Activated effector memory CD4-positive, alpha-beta T cell treated with anti-CD3 and anti-CD28 coated beads, Interleukin-2, amount 50 U/mL, for 16 hours (primary cell): ENCODE data around the gene ELP4.
"Not testable (repeated sequence)": the region's sequence is repeated elsewhere in the genome, so short reads cannot be mapped to it uniquely, and the experiment has no call there.

Source experiments
- DNase-seq: peaks from one replicate; pipeline ENCODE4 v3.0.0-alpha.2; 2020

Gene ELP4

DNA sequence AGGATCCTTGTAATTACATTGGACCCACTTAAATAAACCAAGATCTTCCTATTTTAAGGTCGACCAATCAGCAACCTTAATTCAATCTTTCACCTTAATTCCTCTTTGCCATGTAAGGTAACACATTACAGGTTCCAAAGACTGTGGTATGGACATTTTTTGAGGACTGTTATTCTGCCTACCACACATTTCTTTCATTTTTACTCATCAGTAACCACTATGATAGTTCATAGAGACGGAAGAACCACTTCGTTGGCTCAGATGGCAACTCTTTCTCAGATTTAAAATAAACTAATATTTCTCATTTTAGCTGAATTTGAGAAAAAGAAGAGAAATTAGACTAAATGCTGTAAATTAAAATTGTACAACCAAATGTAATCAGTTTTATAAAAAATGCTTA is 205.3 kb downstream of the ELP4 start:
- DNase-seq: no peak

DNA sequence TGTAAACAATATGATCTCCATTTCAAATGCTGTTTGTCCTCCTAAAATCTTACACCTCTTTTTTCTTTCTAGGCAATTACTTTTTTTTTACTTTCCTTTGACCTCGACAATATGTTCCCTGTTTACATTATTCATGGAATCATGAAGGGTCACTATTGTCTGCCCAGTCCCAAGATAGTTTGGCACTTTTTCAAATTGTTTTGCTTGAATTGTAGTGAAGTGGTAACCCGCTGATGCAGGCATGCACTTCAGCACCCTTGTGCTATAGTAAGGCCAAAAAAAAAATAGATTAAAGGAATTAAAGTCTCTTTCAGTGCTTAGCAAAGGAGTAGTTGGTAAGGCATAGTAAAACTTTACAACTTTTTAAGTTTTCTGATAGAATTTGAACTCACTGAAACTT is 210.7 kb downstream of the ELP4 start:
- DNase-seq: no peak

DNA sequence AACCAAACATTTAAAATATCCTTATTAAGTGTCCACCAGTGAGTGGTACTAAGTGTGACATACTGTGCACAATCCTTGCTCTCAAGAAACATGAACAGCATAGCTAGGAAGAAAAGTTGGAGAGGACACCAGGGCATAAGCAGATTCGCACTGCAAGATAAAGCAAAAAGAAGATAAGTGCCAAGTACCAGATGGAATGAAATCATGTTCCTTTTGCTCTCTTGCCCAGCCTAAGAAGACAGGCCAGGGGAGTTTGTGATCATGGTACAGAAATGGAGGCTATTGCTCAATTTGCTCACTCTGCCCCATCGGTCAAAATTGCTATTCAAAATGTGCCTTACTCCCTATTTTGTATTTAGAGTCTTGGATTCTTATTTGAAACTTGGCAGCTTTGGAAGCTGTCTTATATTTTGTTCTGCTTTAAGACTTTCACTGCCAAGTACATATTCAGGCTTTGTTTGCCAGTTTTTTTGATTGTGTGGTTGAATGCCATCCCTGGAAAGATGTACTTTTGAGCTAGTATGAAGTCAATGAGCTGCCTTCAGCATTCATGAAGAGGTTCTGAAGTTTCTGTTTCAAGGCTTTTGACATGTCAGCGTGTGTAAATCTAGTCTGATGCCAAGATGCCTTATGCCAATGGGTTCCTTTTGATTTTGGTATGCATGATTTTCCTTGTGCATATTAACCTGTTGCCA is 211.3 kb downstream of the ELP4 start:
- DNase-seq: no peak

DNA sequence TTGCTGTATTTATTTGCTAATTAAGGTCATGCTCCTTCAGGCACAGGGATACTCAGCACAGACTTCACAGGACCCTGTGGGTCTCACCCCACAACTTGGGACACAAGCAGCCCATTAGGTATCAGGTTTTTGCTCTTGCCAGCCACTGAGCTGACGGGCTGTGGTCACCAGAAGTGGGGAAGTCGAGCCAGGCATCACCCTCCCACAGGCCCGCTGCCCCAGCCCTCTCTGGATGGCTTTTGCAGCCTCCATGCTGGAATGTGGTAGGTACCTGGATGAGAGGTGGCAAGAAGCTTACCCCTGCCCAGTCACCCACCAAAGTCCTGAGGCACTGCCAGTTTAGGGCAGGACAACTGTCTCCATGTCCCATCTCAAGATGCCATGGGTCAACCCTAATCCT is 213.2 kb downstream of the ELP4 start:
- no peak for DNase-seq

DNA sequence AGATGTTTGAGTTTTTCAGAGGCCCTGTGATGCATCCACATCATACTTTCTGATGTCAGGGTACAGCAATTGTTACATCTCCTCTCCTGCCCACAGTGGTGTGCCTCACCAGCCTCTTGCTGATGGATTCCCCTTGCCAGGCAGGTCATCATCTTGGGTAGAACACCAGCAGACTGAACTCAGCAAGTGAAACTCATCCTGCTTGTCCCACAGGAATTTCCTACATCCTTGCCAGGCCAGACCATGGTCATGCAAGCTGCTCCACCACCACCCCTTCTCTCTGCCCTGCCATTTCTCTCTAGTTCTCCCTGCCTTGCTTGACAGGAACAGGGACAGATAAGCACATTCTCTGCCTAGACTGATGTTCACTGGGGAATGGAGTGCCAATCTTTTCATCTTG is 215.6 kb downstream of the ELP4 start:
- no peak for DNase-seq

DNA sequence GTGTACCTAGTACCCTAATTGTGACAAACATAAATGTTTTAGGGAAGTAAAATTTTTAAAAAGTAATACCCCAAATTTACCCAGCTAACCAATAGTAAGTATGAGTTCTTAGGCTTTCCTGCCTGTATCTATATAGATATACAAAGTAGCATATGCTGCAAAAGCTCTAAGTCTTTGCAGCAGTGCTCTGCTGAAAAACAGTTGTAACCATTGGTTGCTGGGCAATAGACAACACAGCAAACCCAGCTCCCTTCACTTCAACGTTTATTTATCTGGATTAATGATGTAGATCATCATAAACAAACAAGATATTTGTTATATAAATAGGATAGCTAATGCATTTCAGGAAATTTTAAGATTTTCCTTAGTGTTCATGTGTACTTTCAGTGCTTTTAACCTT is 218.9 kb downstream of the ELP4 start:
- no peak for DNase-seq

DNA sequence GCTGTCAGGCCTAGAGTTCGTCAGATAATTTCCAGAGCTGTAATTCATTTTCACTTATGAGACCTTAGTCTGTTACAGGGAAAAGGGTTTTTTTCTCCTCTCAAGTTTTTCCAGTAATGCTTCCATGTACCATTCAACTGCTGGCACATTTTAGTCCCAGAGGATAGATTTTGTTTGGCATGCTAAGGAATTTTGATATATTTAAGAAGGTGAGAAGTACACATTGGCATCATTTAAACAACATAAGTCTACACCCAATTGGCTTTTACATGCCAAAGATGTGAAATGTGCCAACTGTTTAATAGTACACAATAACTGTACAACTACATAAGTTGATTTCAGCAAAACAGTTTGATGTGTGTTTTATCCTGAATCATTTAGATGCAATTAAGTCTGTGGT is 230.6 kb downstream of the ELP4 start:
- DNase-seq: no peak

DNA sequence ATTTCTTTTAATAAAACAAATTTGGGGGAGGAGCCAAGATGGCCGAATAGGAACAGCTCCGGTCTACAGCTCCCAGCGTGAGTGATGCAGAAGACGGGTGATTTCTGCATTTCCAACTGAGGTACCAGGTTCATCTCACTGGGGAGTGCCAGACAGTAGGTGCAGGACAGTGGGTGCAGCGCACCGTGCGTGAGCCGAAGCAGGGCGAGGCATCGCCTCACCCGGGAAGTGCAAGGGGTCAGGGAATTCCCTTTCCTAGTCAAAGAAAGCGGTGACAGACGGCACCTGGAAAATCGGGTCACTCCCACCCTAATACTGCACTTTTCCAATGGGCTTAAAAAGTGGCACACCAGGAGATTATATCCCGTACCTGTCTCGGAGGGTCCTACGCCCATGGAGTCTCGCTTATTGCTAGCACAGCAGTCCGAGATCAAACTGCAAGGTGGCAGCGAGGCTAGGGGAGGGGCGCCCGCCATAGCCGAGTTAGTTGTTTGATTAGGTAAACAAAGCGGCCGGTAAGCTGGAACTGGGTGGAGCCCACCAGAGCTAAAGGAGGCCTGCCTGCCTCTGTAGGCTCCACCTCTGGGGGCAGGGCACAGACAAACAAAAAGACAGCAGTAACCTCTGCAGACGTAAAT is 231.3 kb downstream of the ELP4 start:
- not testable (repeated sequence) for DNase-seq

DNA sequence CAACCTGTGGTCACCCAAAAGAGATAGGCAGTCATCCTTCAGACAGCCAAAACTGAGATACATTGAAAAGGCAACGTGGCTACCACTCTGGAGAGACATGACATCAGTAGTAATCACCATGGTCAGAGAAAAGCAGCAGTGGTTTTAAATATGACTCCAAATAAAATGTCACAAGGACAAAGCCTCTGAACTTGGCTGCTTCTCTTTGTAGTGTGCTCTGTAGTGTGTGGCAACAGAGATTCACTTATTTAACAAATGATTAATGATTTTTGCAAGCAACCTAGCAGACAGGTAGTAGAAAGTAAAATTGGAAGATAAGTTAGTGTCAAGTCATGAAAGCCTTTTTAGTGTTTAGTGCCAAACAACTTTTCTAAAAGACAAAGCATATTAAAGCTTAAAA is 238.0 kb downstream of the ELP4 start:
- no peak for DNase-seq

DNA sequence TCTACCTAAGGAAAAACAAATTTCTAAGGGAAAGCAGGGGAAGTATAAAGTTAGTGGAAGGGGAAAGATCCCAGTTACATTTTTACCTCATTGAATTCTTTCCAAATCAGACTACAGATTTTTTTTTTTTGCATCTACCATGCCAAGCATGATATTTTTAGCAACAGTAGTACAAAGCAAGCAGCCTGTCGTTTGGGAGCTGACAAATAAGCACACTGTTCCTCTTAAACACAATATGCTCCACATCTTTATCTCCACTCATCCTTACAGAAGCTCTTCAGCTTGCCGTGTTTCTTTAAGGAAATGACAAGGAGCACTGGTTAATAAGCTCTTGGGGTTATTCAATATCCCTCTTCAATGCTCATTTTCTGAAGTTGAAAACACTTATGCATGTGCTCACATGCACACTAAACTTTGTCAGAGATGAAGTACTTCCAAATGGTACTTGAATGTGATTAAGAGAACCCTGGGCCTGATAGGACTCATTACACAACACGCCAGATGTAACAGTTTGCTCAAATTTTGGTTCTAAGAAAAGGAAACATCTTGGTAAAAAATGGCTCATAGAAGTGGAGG is 247.8 kb downstream of the ELP4 start:
- no peak for DNase-seq

DNA sequence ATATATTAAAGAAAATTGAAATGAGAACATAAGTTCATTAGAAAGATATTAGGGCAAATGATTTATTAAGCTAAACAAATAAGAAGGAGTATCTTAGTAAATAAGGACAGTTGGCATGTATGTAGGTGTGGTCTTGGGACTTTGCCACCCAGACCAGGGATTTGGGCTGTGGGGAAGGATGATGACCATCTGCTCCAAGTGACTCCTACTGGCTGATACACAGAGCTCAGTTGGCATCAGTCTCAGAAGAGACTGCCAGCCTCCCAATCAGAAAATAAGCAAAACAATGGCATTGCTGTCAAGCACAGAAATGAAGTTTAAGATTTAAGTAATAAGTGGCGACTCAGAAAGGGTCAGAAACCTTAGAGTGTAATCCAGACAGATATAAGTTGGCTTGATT is 252.1 kb downstream of the ELP4 start:
- DNase-seq: no peak

DNA sequence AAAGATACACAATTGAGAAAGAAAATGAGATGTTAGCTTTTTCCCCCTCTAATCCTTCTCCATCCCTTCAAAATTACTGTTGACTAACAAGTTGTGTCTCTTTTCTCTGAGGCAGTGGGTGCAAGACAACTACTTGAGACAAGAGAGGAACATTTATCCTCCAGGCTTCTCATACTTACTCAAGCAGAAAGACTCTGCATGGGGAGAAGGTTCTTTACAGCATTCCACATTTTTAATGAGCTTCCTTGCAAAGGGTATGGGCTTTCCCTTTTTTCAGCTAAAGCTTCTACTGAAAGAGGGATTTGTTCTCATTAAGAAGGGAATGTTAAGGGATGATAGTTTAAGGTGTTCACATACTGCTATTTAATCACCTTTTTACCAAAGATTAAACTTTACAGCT is 253.7 kb downstream of the ELP4 start:
- no peak for DNase-seq

DNA sequence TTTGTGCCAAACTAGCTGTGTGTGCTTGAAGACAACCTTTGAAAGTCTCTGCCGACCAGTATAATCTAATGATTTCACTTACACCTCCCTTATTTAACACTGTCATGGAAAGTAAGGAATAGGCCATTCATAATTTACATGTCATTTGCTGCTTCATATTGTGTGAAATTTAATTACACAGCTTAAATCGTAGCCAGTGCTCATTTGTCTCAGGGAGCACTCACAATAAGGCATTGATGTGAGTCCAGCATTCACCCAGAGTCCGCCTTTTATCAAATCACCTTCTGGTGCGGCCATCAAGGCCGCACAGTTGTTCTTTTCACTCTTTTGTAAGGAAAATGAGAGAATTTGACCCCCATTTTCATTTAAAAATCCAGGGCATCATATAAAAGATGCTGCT is 254.7 kb downstream of the ELP4 start:
- no peak for DNase-seq

DNA sequence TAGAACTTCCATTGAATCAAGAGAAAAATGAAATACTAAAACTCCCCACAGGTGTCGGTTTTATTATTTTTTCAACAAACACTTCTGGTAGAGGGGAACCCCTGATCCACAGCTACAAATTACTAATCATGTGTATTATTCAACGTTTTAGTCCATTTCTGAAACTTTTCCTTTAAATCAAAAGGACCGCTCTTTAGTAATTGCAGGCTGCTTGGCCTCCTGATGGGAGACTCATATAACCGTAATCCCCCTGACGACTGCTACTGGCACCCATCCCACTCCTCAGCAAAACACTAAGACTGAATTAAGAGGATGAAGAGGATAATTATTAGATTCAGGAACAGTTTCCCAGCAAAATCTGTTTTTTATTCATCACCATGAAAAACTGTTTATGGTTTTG is 255.2 kb downstream of the ELP4 start:
- no peak for DNase-seq

DNA sequence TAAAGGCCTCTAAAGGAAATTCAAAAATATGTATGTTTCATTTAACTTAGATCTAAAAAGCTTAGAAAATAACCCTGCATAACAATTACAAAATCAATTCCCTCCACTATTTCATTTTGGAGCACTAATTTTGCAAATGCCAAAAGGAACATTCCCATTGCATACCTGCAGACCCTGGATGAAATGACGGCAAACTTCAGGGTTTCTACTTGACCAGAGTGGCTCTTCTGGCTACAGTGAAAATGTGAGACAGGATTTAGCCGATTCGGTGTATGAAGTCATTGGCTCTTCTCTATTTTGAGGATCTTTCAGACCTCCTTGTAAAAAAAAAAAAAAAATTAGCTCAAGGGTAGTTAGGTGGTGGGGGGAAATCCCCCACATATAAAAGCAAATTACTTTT is 257.5 kb downstream of the ELP4 start:
- DNase-seq: no peak

DNA sequence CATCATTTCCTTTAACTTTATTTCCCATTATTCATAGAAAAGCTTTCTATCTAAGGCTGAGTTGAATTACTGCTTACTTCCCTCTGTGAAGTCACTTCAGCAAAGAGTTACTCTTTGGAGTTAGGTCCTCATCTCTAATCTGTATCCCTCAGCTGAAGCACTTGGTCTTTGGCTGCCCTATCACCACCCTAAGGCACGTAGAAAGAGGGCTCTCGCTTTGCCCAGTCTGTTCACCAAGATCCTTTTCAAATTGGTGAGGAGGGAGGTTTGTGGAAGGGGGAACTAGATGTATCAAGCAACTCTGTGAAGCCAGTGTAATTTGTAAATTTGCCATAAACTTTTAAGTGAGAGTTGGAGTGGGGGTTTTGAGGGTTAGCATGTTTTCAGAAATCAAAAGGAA is 258.1 kb downstream of the ELP4 start:
- no peak for DNase-seq

DNA sequence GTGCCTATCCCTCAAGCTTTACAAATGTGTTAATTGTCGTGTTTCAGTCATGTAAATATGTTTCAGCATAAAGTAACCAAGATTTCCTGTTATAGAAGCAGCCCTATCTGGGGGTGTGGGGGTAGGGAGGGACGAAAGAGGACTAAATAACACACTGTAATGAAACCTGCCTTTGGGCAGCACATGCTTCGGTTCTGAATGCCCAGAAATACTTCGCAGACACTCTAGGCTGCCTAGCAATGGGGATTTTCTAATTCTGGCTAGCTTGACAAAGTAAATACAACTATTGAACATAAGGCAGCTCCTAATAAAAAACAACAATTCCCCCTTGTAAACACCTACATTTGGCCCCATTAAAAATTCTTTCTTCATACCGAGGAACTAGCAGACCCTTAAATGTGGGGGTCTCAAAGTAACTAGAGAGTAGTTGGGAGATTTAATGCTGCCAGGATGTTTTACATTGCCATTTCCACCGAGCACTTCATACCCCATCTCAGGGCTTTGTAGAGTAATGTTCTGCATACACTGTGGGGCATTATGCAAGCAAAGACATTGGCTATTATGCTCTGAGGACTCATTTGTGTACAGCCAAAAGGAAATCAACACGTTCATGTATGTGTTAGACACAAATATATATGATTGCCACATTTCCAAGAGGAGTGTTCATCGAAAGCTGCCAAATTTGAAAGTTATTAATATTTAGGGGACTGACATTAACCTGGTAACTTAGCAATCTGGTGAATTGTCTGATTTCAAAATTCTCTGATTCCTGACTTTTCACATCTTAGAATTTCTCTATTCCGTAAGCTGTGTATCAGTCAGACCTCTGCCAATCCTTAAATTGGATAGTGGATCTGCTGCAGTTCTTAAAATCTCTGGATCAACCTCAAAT is 259.4 kb downstream of the ELP4 start:
- DNase-seq: no peak

DNA sequence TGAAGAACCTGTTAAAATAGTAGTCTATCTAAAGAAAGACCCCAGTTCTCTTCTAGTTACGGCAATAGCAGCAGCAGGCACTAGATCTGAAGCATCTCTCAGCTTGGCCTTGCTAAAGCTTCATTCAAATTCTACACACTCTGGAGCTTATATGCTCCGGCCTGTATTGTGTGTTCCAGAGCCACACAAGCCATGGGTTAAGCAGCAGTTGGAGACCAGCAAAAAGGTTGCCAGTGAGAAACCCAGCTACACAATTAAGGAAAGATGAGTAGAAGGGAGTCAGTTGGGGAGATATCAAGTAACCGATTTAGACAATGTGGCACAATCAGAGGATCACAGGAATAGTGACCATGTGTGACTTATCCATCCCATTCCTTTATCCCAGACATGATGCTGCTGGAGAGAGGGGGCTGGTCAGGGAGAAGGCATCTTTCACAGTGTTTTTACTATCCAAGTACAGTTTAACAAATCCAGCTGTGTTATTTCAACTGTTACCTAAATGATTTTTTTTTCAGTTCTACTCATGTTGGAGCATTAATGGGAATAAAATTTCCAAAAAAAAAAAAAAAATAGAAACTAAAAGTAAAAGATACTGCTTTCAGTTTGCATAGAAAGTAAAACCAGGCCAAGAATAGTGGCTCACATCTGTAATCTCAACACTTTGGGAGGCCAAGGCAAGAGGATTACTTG is 260.6 kb downstream of the ELP4 start:
- no peak for DNase-seq

DNA sequence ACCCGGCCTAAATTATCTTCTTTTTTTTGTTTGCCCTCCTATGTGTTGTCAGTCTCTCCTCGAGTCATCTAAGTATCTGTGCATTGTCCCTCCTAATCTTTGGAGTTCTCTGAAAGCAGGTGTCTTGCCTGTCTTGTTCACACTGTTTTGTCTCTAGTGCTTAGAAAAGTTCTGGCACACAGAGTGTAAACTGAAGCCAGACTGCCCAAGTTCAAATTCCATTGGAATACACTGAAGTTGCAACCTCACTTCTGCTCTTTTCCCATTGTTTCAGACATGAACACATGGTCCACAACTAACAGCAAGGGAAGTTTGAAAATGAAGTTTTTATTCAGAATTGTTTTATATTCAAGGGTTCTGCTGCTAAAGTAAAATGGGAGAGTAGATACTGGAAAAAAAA is 262.8 kb downstream of the ELP4 start:
- no peak for DNase-seq

DNA sequence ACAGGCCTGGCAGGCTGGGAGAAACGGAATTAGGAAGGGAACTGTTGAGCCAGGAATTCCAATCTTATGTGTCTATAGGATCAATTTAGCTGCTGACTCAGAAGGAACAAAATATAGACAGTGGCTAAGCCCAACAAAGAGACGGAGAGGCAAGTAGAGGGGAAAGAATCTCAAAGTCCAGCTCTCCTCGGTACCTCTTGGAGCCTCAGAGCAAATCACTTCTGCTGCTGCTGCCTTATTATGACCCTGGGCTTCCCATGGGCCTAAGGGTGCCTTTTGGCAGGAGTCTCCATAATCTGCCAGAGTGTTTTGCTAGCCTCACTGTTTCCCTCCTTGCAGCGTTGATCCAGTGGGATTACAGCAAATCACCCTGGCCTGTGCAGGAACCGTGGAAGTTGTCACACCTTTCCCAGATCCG is 269.8 kb downstream of the ELP4 start:
- no peak for DNase-seq

DNA sequence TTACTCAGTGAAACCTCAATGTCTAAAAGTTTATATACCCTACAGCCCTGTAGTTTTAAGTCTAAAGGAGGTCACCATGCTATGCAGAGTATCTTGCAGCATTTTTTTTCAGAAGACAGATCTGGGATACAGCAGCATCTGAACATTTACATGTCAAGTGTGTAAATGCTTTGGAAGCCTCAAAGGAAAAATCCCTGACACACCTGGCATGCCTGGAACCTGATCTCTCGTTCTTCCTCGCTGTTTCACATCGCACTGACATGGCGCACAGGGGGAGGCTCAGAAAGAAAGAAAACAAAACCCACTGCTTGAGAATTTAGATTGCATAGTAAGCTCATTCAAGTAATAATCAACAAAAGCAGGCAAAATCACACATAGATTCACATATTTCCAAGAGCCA is 270.5 kb downstream of the ELP4 start:
- no peak for DNase-seq

DNA sequence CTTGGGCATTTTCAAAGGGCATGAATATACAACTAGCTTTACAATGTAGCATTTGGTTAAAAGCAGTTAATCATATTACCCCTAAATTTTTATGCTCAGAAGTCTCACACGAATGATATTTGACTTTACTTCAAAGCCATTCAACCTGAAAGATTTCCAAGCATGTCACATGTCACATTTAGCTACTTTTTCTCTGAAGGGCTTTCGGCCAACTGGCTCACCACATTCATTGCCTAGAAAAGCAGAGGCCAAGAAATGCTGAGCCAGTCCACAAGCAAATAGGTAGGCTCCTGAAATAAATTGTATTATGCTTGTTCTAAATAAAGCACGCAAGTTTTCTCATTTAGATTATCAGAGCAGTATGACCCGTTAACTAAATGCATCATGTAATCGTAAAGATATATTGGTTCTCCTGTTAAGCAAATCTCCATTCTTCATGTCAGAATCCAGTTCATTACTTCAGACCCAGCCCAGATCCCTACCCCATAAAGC is 271.0 kb downstream of the ELP4 start:
- DNase-seq: no peak

DNA sequence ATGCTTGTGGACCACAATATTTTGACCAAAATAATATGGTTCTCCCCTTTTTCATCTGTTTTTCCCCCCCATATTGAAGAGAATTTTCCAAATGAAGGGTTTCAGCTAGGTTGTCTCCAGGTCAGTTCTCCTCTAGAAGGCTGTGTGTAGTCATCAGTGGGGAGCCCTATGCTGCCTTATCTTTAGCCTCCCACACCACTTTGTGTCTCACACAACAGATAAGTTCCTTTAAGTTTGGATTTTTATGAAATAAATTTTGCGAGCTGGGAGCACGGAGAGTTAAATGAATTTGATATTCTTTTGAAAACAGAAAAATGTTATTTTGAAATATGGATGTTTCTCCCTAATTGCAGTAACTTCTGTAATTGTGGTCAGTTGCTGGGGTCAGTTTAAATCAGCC is 272.7 kb downstream of the ELP4 start:
- DNase-seq: no peak
